HEK293 (cell line): Measurements from ENCODE around the gene R3HDM2.

ENCODE experiments used
- FEZF1 ChIP-seq: fragments of 450-650 bp; formaldehyde crosslinking; IDR thresholded peaks from 2 replicates; pipeline ENCODE4 v1.5.1; 2016; ENCODE audit warnings: missing biosample characterization, missing genetic modification characterization
- KLF10 ChIP-seq: fragments of 450-650 bp; IDR thresholded peaks from 2 replicates; pipeline ENCODE4 v1.5.1; 2018; ENCODE audit warnings: missing biosample characterization, mild to moderate bottlenecking, missing genetic modification characterization
- KLF9 ChIP-seq: fragments of 450-650 bp; formaldehyde crosslinking; IDR thresholded peaks from 2 replicates; pipeline ENCODE4 v1.5.1; 2016; ENCODE audit warnings: missing biosample characterization, missing genetic modification characterization, low read depth
- SCRT2 ChIP-seq: fragments of 450-650 bp; formaldehyde crosslinking; IDR thresholded peaks from 2 replicates; pipeline ENCODE4 v1.5.1; 2016; ENCODE audit warnings: missing biosample characterization, missing genetic modification characterization
- YY1 ChIP-seq: fragments of 450-650 bp; formaldehyde crosslinking; IDR thresholded peaks from 2 replicates; pipeline ENCODE4 v1.5.1; 2018; ENCODE audit warnings: missing biosample characterization, missing genetic modification characterization
- ZNF133 ChIP-seq: fragments of 450-650 bp; formaldehyde crosslinking; IDR thresholded peaks from 2 replicates; pipeline ENCODE4 v1.5.1; 2016; ENCODE audit warnings: missing biosample characterization, missing genetic modification characterization
- ZNF169 ChIP-seq: fragments of 450-650 bp; formaldehyde crosslinking; IDR thresholded peaks from 2 replicates; pipeline ENCODE4 v1.5.1; 2016; ENCODE audit warnings: missing biosample characterization, missing genetic modification characterization
- ZNF19 ChIP-seq: fragments of 450-650 bp; formaldehyde crosslinking; IDR thresholded peaks from 2 replicates; pipeline ENCODE4; 2016; ENCODE audit warnings: missing biosample characterization, missing genetic modification characterization, low read depth
- ZNF223 ChIP-seq: fragments of 450-650 bp; formaldehyde crosslinking; IDR thresholded peaks from 2 replicates; pipeline ENCODE4 v1.5.1; 2016; ENCODE audit warnings: missing biosample characterization, missing genetic modification characterization
- ZNF239 ChIP-seq: fragments of 450-650 bp; formaldehyde crosslinking; IDR thresholded peaks from 2 replicates; pipeline ENCODE4 v1.5.1; 2016; ENCODE audit warnings: missing biosample characterization, missing genetic modification characterization
- ZNF24 ChIP-seq: fragments of 450-650 bp; formaldehyde crosslinking; IDR thresholded peaks from 2 replicates; pipeline ENCODE4 v1.5.1; 2016; ENCODE audit warnings: missing biosample characterization, missing genetic modification characterization
- ZNF302 ChIP-seq: fragments of 450-650 bp; formaldehyde crosslinking; IDR thresholded peaks from 2 replicates; pipeline ENCODE4 v1.5.1; 2016; ENCODE audit warnings: missing biosample characterization, missing genetic modification characterization, low read depth
- ZNF311 ChIP-seq: fragments of 450-650 bp; formaldehyde crosslinking; IDR thresholded peaks from 2 replicates; pipeline ENCODE4 v1.5.1; 2017; ENCODE audit warnings: missing biosample characterization, missing genetic modification characterization, borderline replicate concordance
- ZNF391 ChIP-seq: fragments of 450-650 bp; formaldehyde crosslinking; IDR thresholded peaks from 2 replicates; pipeline ENCODE4 v1.5.1; 2016; ENCODE audit warnings: low read depth, missing biosample characterization, missing genetic modification characterization, borderline replicate concordance
- ZNF394 ChIP-seq: fragments of 450-650 bp; formaldehyde crosslinking; IDR thresholded peaks from 2 replicates; pipeline ENCODE4 v1.5.1; 2016; ENCODE audit warnings: missing biosample characterization, missing genetic modification characterization, mild to moderate bottlenecking, moderate library complexity, borderline replicate concordance
- ZNF501 ChIP-seq: fragments of 450-650 bp; formaldehyde crosslinking; IDR thresholded peaks from 2 replicates; pipeline ENCODE4 v1.5.1; 2016; ENCODE audit warnings: missing biosample characterization, missing genetic modification characterization
- ZNF510 ChIP-seq: fragments of 450-650 bp; formaldehyde crosslinking; IDR thresholded peaks from 2 replicates; pipeline ENCODE4 v1.5.1; 2018; ENCODE audit warnings: mild to moderate bottlenecking, missing genetic modification characterization, missing biosample characterization; ENCODE audit not compliant: insufficient replicate concordance
- ZNF548 ChIP-seq: fragments of 450-650 bp; formaldehyde crosslinking; IDR thresholded peaks from 2 replicates; pipeline ENCODE4 v1.5.1; 2016; ENCODE audit warnings: missing biosample characterization, missing genetic modification characterization
- ZNF555 ChIP-seq: fragments of 450-650 bp; formaldehyde crosslinking; conservative IDR thresholded peaks from 2 replicates; pipeline ENCODE4 v1.5.1; 2017; ENCODE audit warnings: missing biosample characterization, mild to moderate bottlenecking, missing genetic modification characterization, inconsistent platforms
- ZNF560 ChIP-seq: fragments of 450-650 bp; formaldehyde crosslinking; IDR thresholded peaks from 2 replicates; pipeline ENCODE4 v1.5.1; 2017; ENCODE audit warnings: missing biosample characterization, missing genetic modification characterization, borderline replicate concordance
- ZNF561 ChIP-seq: fragments of 450-650 bp; IDR thresholded peaks from 2 replicates; pipeline ENCODE4 v1.5.1; 2018; ENCODE audit warnings: missing biosample characterization, missing genetic modification characterization, borderline replicate concordance
- ZNF596 ChIP-seq: fragments of 450-650 bp; IDR thresholded peaks from 2 replicates; pipeline ENCODE4 v1.5.0; 2018; ENCODE audit warnings: missing biosample characterization, mild to moderate bottlenecking, missing genetic modification characterization, moderate library complexity
- ZNF610 ChIP-seq: fragments of 450-650 bp; formaldehyde crosslinking; IDR thresholded peaks from 2 replicates; pipeline ENCODE4 v1.5.1; 2016; ENCODE audit warnings: missing biosample characterization, missing genetic modification characterization, borderline replicate concordance
- ZNF621 ChIP-seq: fragments of 450-650 bp; formaldehyde crosslinking; IDR thresholded peaks from 2 replicates; pipeline ENCODE4 v1.5.1; 2017; ENCODE audit warnings: missing biosample characterization, missing genetic modification characterization
- ZNF654 ChIP-seq: fragments of 450-650 bp; formaldehyde crosslinking; IDR thresholded peaks from 2 replicates; pipeline ENCODE4 v1.5.1; 2016; ENCODE audit warnings: low read depth, missing biosample characterization, missing genetic modification characterization
- ZNF670 ChIP-seq: fragments of 450-650 bp; formaldehyde crosslinking; IDR thresholded peaks from 2 replicates; pipeline ENCODE4 v1.5.1; 2016; ENCODE audit warnings: missing biosample characterization, missing genetic modification characterization, low read depth
- ZNF747 ChIP-seq: fragments of 450-650 bp; formaldehyde crosslinking; IDR thresholded peaks from 2 replicates; pipeline ENCODE4 v1.5.1; 2016; ENCODE audit warnings: missing biosample characterization, missing genetic modification characterization
- ZNF777 ChIP-seq: fragments of 450-650 bp; formaldehyde crosslinking; IDR thresholded peaks from 2 replicates; pipeline ENCODE4 v1.5.1; 2017; ENCODE audit warnings: missing biosample characterization, missing genetic modification characterization, borderline replicate concordance
- ZNF791 ChIP-seq: fragments of 450-650 bp; formaldehyde crosslinking; IDR thresholded peaks from 2 replicates; pipeline ENCODE4 v1.5.1; 2016; ENCODE audit warnings: missing biosample characterization, missing genetic modification characterization
- TF ChIP-seq, protein P1 (sequence below): fragments of 450-650 bp; formaldehyde crosslinking; IDR thresholded peaks from 2 replicates; pipeline ENCODE4 v1.5.1; 2016; ENCODE audit warnings: missing biosample characterization, missing genetic modification characterization, low read depth
- TF ChIP-seq, protein P2 (sequence below): fragments of 450-650 bp; formaldehyde crosslinking; IDR thresholded peaks from 2 replicates; pipeline ENCODE4 v1.5.1; 2017; ENCODE audit warnings: missing biosample characterization, missing genetic modification characterization
- TF ChIP-seq, protein P3 (sequence below): fragments of 450-650 bp; IDR thresholded peaks from 2 replicates; pipeline ENCODE4 v1.5.1; 2018; ENCODE audit warnings: missing biosample characterization, missing genetic modification characterization
- TF ChIP-seq, protein P4 (sequence below): fragments of 450-650 bp; formaldehyde crosslinking; IDR thresholded peaks from 2 replicates; pipeline ENCODE4 v1.5.1; 2016; ENCODE audit warnings: missing biosample characterization, missing genetic modification characterization
- TF ChIP-seq, protein P5 (sequence below): fragments of 450-650 bp; formaldehyde crosslinking; IDR thresholded peaks from 2 replicates; pipeline ENCODE4 v1.5.1; 2016; ENCODE audit warnings: missing biosample characterization, missing genetic modification characterization

R3HDM2 gene

DNA sequence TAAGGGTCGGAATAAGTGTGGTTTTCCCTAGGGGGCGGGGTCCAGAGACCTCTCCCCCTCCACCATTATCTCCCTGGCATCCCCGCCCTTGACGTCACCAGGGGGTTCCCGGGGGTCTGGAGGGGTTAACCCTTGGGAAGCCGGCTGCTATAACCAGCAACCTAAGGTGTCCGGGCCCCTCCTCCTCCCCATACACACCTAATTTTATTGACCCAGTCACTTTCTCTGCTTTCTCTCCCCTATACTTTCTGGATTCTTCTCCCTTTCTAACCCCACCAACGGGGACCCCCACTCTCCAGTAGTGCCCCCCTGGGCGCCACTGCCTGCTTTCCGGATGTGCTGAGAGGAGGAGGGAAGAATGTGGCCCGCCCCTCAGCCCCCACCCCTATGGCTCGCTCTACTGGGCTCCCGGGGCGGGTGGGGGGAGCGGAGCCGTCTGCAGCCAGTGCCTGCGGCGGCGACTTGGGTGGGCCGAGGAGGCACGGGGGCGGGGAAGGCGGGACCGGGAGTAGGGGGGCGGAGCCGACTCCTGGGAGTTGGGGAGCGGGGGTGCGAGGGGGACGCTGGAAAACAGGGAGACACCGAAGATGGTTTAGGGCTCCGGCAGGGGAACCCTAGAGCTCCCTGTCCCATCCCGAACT lies 30.6 kb upstream of the R3HDM2 start (continued):
- TF ChIP-seq, protein P1, sequence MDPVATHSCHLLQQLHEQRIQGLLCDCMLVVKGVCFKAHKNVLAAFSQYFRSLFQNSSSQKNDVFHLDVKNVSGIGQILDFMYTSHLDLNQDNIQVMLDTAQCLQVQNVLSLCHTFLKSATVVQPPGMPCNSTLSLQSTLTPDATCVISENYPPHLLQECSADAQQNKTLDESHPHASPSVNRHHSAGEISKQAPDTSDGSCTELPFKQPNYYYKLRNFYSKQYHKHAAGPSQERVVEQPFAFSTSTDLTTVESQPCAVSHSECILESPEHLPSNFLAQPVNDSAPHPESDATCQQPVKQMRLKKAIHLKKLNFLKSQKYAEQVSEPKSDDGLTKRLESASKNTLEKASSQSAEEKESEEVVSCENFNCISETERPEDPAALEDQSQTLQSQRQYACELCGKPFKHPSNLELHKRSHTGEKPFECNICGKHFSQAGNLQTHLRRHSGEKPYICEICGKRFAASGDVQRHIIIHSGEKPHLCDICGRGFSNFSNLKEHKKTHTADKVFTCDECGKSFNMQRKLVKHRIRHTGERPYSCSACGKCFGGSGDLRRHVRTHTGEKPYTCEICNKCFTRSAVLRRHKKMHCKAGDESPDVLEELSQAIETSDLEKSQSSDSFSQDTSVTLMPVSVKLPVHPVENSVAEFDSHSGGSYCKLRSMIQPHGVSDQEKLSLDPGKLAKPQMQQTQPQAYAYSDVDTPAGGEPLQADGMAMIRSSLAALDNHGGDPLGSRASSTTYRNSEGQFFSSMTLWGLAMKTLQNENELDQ = no peak
- TF ChIP-seq, protein P2, sequence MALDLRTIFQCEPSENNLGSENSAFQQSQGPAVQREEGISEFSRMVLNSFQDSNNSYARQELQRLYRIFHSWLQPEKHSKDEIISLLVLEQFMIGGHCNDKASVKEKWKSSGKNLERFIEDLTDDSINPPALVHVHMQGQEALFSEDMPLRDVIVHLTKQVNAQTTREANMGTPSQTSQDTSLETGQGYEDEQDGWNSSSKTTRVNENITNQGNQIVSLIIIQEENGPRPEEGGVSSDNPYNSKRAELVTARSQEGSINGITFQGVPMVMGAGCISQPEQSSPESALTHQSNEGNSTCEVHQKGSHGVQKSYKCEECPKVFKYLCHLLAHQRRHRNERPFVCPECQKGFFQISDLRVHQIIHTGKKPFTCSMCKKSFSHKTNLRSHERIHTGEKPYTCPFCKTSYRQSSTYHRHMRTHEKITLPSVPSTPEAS = 0 out of 2 replicates have a peak, but pooled peaks have one; percentile 24
- peak; percentile 83 for TF ChIP-seq ZNF596 (tag by site-specific recombination)
- no peak for TF ChIP-seq ZNF510 (tag by site-specific recombination)
- no peak for TF ChIP-seq ZNF654 (tag by site-specific recombination)
- TF ChIP-seq ZNF561 (tag by site-specific recombination) = no peak
- no peak for TF ChIP-seq ZNF239 (tag by site-specific recombination)
- no peak for TF ChIP-seq ZNF610 (tag by site-specific recombination)
- 0 out of 2 replicates have a peak, but pooled peaks have one; percentile 17 for TF ChIP-seq ZNF24
- peak; percentile 35 for TF ChIP-seq KLF10 (tag by site-specific recombination)
- no peak for TF ChIP-seq YY1
- no peak for TF ChIP-seq ZNF394 (tag by site-specific recombination)
- no peak for TF ChIP-seq ZNF555 (tag by site-specific recombination)
- no peak for TF ChIP-seq ZNF169 (tag by site-specific recombination)
- no peak for TF ChIP-seq ZNF670 (tag by site-specific recombination)
- TF ChIP-seq ZNF548 (tag by site-specific recombination) = no peak
- no peak for TF ChIP-seq ZNF777
- TF ChIP-seq KLF9 (tag by site-specific recombination) = no peak
- TF ChIP-seq ZNF621 (tag by site-specific recombination) = no peak
- TF ChIP-seq ZNF223 = no peak
- TF ChIP-seq ZNF311 (tag by site-specific recombination) = no peak
- TF ChIP-seq ZNF133 (tag by site-specific recombination) = no peak
- TF ChIP-seq, protein P3, sequence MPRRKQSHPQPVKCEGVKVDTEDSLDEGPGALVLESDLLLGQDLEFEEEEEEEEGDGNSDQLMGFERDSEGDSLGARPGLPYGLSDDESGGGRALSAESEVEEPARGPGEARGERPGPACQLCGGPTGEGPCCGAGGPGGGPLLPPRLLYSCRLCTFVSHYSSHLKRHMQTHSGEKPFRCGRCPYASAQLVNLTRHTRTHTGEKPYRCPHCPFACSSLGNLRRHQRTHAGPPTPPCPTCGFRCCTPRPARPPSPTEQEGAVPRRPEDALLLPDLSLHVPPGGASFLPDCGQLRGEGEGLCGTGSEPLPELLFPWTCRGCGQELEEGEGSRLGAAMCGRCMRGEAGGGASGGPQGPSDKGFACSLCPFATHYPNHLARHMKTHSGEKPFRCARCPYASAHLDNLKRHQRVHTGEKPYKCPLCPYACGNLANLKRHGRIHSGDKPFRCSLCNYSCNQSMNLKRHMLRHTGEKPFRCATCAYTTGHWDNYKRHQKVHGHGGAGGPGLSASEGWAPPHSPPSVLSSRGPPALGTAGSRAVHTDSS (tag by site-specific recombination) = no peak
- TF ChIP-seq ZNF302 = no peak
- TF ChIP-seq ZNF391 (tag by site-specific recombination) = no peak
- TF ChIP-seq ZNF19 (tag by site-specific recombination) = no peak
- TF ChIP-seq ZNF747 = no peak
- TF ChIP-seq FEZF1 (tag by site-specific recombination) = no peak
- TF ChIP-seq ZNF501 (tag by site-specific recombination) = no peak
- TF ChIP-seq ZNF560 (tag by site-specific recombination) = no peak
- TF ChIP-seq, protein P4, sequence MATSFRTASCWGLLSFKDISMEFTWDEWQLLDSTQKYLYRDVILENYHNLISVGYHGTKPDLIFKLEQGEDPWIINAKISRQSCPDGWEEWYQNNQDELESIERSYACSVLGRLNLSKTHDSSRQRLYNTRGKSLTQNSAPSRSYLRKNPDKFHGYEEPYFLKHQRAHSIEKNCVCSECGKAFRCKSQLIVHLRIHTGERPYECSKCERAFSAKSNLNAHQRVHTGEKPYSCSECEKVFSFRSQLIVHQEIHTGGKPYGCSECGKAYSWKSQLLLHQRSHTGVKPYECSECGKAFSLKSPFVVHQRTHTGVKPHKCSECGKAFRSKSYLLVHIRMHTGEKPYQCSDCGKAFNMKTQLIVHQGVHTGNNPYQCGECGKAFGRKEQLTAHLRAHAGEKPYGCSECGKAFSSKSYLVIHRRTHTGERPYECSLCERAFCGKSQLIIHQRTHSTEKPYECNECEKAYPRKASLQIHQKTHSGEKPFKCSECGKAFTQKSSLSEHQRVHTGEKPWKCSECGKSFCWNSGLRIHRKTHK (tag by site-specific recombination) = no peak
- TF ChIP-seq ZNF791 (tag by site-specific recombination) = no peak
- TF ChIP-seq, protein P5, sequence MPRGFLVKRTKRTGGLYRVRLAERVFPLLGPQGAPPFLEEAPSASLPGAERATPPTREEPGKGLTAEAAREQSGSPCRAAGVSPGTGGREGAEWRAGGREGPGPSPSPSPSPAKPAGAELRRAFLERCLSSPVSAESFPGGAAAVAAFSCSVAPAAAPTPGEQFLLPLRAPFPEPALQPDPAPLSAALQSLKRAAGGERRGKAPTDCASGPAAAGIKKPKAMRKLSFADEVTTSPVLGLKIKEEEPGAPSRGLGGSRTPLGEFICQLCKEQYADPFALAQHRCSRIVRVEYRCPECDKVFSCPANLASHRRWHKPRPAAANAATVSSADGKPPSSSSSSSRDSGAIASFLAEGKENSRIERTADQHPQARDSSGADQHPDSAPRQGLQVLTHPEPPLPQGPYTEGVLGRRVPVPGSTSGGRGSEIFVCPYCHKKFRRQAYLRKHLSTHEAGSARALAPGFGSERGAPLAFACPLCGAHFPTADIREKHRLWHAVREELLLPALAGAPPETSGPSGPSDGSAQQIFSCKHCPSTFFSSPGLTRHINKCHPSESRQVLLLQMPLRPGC = peak; percentile 48; the same call in 1 of the 2 replicates
- no peak for TF ChIP-seq SCRT2 (tag by site-specific recombination)
